ENCODE measurements around the gene LHX1.

DNA sequence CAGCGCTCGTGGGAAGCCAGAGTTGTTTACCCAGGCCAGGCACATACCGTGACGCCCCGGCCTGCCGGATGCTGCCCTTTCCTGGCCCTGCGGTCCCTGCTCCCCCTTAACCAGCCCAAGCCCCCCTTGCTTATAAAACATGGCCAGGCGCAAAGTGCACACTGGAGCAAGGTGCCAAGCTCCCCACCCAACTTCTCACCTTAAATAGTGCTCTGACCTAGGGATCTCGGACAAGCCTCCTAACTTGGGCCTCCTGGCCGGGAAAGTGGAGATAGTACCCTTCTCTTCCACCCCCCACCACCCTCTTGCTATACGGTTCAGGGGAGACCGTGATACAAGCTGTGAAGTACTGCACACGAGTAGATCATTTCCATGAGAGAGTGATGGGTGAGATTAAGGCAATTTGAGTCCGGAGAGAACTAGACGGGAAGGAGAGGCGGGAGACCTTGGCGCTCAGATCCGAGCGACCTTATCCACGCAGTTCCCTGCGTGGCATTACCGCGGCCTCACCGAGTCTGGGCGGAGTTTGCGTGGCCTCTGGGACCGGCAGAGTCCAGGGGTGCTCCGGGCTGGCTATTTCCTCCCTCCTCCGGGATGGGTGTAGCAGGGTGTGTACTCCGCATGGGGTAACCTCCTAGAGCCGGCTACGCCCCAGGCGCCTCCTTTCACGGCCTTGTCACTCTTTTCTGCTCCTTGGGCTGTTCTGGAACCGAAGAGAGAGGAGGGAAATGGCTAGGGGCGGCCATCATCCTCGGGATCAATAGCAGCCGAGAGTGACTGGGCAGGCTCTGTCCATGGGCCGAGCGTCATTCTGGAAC lies 4.4 kb upstream of the LHX1 start:
- TF ChIP-seq, protein P1, sequence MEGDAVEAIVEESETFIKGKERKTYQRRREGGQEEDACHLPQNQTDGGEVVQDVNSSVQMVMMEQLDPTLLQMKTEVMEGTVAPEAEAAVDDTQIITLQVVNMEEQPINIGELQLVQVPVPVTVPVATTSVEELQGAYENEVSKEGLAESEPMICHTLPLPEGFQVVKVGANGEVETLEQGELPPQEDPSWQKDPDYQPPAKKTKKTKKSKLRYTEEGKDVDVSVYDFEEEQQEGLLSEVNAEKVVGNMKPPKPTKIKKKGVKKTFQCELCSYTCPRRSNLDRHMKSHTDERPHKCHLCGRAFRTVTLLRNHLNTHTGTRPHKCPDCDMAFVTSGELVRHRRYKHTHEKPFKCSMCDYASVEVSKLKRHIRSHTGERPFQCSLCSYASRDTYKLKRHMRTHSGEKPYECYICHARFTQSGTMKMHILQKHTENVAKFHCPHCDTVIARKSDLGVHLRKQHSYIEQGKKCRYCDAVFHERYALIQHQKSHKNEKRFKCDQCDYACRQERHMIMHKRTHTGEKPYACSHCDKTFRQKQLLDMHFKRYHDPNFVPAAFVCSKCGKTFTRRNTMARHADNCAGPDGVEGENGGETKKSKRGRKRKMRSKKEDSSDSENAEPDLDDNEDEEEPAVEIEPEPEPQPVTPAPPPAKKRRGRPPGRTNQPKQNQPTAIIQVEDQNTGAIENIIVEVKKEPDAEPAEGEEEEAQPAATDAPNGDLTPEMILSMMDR (conservative IDR thresholded peaks at IDR 0.05), result no peak
- no peak for TF ChIP-seq ZFX (IDR thresholded peaks at IDR 0.05)

All from C4-2B (cell line).